GM18508 (cell line): ENCODE results near the gene MRPL57.
"Not testable (repeated sequence)": the region's sequence is repeated elsewhere in the genome, so short reads cannot be mapped to it uniquely, and the experiment has no call there.

Source experiments
- ATAC-seq: cut with Tn5 transposase; IDR thresholded peaks from one replicate; pipeline ENCODE4 v1.9.1; 2021; ENCODE audit warnings: moderate number of reproducible peaks; ENCODE audit not compliant: insufficient read depth, unreplicated experiment

MRPL57 gene

GRCh38 chr13:21186410-21186809 lies 10.0 kb downstream of the MRPL57 start:
- ATAC-seq: not testable (repeated sequence)

GRCh38 chr13:21194756-21195155 lies 18.3 kb downstream of the MRPL57 start:
- not testable (repeated sequence) for ATAC-seq

GRCh38 chr13:21197606-21198225 lies 21.3 kb downstream of the MRPL57 start:
- ATAC-seq: not testable (repeated sequence)

GRCh38 chr13:21198391-21198790 lies 21.9 kb downstream of the MRPL57 start:
- not testable (repeated sequence) for ATAC-seq

- ATAC-seq: not testable (repeated sequence)
These were observed 25.2 kb downstream of the MRPL57 start for GRCh38 chr13:21201456-21202190.

- ATAC-seq: no peak
These were observed 26.5 kb downstream of the MRPL57 start for GRCh38 chr13:21202767-21203531.

- ATAC-seq: no peak
These were observed 32.2 kb downstream of the MRPL57 start for GRCh38 chr13:21208652-21209154.

GRCh38 chr13:21212138-21212775 lies 35.8 kb downstream of the MRPL57 start:
- ATAC-seq: no peak

- not testable (repeated sequence) for ATAC-seq
These were observed 39.0 kb downstream of the MRPL57 start for GRCh38 chr13:21215419-21215818.

GRCh38 chr13:21216332-21216731 lies 39.9 kb downstream of the MRPL57 start:
- no peak for ATAC-seq

GRCh38 chr13:21218351-21219035 lies 42.0 kb downstream of the MRPL57 start:
- ATAC-seq: peak; percentile 93

- peak; percentile 45 for ATAC-seq
These were observed 42.6 kb downstream of the MRPL57 start for GRCh38 chr13:21219036-21219381.

- not testable (repeated sequence) for ATAC-seq
These were observed 43.3 kb downstream of the MRPL57 start for GRCh38 chr13:21219716-21220115.

- ATAC-seq: no peak
These were observed 44.8 kb downstream of the MRPL57 start for GRCh38 chr13:21221268-21221667.

- no peak for ATAC-seq
These were observed 48.6 kb downstream of the MRPL57 start for GRCh38 chr13:21225082-21225481.

- no peak for ATAC-seq
These were observed 49.6 kb downstream of the MRPL57 start for GRCh38 chr13:21225841-21226581.

- no peak for ATAC-seq
These were observed 51.5 kb downstream of the MRPL57 start for GRCh38 chr13:21227917-21228316.
